HG02763 (cell line): Measurements from ENCODE around the gene DIP2B.

Experiments used
- ATAC-seq: cut with Tn5 transposase; IDR thresholded peaks from one replicate; pipeline ENCODE4 v1.9.1; 2021; ENCODE audit warnings: mild to moderate bottlenecking, moderate library complexity; ENCODE audit not compliant: unreplicated experiment

The DIP2B gene

DNA sequence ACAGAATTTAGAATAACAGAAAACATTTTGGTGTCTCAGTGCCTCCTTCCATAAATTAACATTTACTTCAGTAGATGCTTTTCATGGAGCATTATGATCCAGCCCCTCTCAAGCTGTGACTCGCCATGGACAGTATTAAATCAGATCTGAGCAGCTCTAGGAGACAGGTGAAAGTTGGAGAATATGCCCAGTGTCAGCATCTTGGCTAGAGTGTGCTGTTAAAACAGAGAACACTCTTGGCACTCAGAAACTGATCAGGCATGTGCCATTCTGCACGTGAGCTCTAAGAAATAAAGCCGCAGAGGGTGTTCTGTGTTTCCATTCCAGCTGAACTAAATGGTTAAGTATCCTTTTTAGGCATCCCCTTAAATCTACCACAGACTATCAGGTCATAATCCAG is 68.0 kb downstream of the DIP2B start:
- no peak for ATAC-seq

GRCh38 chr12:50573271-50573670 is 68.5 kb downstream of the DIP2B start:
- no peak for ATAC-seq

- no peak for ATAC-seq
Measured at GRCh38 chr12:50574601-50575348, 70.0 kb downstream of the DIP2B start.

GRCh38 chr12:50579757-50580267 is 75.0 kb downstream of the DIP2B start:
- no peak for ATAC-seq

DNA sequence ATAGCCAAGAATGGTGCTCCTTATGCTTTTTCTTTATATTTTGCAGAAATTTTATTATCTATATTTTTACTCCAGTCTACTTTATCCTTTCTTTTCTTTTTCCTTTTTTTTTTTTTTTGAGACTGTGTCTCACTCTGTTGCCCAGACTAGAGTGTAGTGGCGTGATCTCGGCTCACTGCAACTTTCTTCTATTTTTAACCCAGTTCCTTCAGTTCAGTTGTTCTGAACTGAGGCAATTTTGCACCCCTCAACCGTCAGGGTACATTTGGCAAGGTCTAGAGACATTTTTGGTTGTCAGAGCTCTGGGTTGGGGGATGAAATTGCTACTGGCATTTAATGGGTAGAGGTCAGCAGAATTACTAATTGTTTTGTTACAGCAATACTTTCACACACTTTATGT is 75.7 kb downstream of the DIP2B start:
- no peak for ATAC-seq

- ATAC-seq: no peak
Measured at GRCh38 chr12:50581226-50582184, 76.7 kb downstream of the DIP2B start.

DNA sequence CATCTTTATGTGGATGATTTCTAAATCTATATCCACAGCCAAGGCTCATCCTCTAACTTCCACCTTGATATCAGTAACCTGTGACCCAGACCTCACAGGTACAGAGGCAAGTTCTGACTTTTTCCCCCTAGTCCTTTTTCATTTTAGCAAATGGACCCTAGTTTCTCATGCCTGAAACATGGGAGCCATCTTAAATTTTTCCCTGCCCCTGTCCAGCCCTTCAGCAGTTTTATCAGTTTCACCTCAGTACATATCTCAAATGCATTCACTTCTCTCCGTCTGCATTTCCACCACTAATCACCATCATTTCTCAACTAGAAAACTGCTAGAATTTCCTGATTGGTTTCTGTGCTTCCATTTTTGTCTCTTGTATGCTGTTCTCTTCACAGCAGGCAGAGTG is 79.3 kb downstream of the DIP2B start:
- no peak for ATAC-seq

GRCh38 chr12:50589650-50590435 is 85.1 kb downstream of the DIP2B start:
- no peak for ATAC-seq

GRCh38 chr12:50590869-50591268 is 86.1 kb downstream of the DIP2B start:
- ATAC-seq: no peak

DNA sequence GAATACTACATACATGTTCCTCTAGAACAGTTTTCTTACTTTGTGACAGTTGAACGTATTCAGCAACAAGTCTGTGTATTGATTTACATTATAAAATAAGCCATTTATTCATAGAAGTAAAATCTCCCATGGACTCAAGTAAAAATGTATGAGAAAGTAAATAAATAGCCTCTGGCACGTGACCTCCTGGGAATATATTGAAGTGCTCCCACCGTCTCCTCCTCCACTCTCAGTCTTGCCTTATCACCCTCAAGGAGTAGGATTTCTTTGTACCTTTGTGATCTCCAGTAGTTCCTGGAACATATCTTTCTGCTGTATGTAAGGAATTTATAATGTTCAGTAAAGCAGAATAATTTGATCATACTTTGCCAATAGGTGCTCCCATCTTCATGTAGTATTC is 90.9 kb downstream of the DIP2B start:
- no peak for ATAC-seq

DNA sequence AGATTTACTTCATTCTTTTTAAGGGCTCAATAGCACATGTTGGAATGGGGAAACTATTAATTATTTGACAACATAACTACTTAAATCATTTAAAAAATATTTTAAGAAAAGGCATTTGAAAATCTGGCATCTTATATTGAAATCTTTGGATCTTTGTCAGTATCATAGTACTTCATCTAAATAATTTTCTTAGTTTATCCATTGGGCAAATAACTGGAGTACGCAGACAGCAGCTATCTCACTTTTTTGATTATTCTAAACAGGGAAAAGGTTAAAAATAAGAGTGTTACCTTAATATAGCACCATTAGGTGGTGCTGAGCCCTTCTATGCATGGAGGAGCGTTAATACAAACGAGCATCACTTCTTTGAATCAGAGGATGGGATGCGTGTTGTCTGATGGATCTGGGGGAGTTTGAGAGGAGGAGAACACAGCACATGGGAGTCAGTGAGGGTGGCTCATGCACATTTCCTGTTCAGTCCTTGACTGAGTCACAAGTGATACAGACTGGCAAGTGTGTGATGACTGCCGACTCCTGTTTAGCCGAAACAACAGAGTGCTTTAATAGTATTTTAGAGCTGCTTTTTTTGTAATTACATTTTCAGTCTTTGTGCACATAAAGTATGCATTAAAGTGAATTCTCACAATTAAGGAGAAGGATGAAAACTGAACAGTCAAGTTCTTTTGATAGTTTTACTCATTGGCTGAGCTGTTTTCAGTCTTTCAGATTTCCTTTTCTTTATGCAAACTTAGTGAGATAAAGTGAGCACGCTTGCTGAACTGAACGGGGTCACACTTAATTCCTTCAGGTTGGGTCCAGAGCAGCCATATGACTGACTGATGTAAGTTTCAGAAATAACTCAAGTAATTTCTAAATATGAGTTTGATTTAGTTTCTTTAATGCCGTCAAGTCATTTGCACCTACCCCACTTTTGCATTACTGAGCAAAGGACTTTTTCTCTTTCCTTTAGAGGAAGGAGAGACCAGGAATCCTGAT is 92.7 kb downstream of the DIP2B start:
- ATAC-seq: peak; percentile 56

DNA sequence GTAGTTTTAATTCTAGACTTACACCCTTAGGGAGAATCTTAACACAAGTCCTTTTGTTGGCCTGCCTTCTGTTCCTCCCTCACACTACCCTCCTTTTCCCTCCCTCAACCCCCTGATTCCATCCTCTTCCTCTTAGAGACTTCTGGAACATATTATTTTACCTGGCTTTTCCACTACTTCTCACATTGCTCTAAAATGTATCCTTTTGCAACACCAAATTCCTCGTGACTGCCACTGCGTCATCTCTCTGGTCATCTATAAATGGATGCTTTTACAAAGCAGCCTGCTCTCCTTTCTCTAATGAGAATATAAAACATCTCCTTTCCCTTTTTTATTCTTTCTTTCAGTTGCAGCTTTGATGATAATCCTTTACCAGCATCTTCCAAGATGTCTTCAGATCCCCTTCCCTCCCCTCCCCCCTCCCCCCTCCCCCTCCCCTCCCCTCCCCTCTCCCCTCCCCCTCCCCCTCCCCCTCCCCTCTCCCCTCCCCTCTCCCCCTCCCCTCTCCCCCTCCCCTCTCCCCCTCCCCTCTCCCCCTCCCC is 93.6 kb downstream of the DIP2B start:
- ATAC-seq: no peak

- ATAC-seq: no peak
Measured at GRCh38 chr12:50599366-50600095, 94.7 kb downstream of the DIP2B start.

- ATAC-seq: no peak
Measured at GRCh38 chr12:50600364-50600763, 95.6 kb downstream of the DIP2B start.

DNA sequence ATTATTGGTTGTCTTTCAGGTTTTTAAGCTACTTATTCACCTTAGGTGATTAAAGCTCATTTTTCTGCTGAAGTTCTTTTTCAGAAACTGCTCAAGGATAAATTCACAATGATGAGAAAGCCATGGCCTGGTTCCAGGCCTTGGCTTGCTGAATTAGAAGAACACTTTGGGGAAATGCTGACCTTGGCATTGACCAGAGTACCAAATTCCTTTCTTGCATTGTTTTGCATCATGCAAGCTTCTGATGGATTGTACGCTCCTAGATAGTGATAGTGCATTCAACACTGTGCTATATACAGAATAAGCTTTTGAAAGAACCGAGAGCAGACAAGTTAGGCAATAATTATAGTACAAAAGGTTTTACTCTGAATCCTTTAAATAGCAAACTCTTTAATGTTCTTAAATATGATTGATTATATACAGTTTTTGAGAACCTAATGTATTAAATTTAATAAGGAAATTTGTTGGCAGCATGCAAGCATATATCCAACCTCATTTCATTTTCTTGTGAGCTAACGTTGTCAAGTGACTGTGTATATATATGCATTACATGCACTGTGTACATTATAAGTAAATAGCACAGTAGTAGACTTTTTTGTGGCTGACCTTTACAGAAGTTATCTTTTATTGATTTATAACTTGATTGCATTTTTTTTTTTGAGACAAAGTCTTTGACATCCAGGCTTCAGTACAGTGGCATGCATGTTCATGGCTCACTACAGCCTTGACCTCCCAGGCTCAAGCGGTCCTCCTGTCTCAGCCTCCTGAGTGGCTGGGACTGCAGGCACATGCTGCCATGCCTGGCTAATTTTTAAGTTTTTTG is 99.2 kb downstream of the DIP2B start:
- no peak for ATAC-seq

GRCh38 chr12:50604640-50604920 is 99.8 kb downstream of the DIP2B start:
- ATAC-seq: no peak

GRCh38 chr12:50606675-50607375 is 102.0 kb downstream of the DIP2B start:
- no peak for ATAC-seq
